HG03469 (cell line): ENCODE data around the gene NELL1.

Source experiments
- ATAC-seq: cut with Tn5 transposase; IDR thresholded peaks from one replicate; pipeline ENCODE4 v1.9.1; 2021; ENCODE audit warnings: mild to moderate bottlenecking, moderate library complexity, moderate number of reproducible peaks; ENCODE audit not compliant: unreplicated experiment

The NELL1 gene

DNA sequence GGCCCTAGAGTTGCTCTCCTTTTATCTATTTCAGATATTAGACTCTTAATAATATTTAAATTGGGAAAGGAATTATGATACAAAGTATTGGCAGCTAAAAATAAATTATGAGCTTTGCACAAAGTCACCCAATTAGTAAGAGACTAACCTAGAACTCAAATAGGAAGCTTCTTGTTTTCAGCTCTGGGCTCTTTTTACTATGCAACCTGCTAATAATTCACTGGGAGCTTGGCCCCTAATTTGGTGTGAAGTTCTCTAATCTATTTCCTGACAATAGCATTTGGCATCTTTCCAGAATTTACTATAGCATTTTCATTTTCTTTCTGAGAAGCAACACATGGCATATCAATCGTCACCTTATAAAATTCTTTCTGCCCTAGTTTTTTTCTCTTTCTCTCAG is 795.8 kb downstream of the NELL1 start:
- ATAC-seq: no peak

DNA sequence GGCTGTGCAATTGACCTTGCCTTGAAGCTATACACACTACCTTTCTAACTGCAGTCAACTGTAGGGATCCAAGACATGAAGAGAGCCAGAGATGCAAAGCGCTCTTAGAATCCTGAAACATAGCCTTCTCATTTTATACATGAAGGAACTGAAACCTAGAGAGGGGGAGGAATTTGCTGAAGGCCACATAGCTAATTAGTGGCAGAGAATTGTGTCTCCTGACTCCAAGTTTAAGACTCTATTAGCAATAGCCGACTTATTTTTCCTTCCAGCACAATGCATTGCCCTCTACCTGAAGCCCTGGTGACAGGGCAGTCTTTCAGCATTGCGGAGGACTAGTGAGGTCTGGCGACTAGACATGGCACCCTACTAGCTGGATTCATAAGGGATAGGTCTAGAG is 796.5 kb downstream of the NELL1 start:
- ATAC-seq: no peak

DNA sequence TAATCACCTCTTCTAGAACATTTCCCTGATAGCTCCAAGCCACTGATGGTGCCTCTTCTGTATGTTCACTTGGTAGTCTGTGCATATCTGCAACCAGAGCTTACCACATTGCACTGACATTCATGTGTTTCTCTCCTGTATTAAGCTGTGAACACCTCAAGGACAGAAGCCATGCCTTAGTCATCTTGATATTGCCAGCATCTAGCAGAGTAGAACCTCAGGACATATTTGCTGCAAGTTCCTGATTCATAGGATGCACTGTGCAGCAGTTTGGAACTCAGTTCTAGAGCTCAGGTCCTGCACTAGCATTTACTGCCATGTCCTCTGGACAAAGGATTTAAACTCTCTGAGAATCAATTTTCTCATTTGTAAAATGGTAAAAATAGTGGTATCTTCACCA is 801.1 kb downstream of the NELL1 start:
- no peak for ATAC-seq

DNA sequence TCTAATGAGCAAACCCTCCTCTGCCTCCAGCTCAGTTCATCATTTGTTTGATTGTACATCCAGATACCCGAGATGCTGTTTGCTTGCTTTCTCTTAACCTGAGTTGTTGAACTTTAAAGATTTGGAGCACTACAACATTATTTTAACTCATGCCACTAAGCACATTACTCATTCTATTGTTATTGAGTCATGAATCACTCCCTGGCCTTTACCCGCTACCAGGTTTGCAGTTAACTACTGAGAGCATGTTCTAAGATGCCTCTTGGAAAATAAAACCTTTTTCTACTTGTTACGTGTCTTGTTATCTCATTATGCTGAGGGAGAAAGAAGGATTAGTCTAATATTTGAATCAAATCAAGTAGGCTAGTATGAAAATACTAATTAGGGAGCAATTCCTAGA is 802.9 kb downstream of the NELL1 start:
- no peak for ATAC-seq

DNA sequence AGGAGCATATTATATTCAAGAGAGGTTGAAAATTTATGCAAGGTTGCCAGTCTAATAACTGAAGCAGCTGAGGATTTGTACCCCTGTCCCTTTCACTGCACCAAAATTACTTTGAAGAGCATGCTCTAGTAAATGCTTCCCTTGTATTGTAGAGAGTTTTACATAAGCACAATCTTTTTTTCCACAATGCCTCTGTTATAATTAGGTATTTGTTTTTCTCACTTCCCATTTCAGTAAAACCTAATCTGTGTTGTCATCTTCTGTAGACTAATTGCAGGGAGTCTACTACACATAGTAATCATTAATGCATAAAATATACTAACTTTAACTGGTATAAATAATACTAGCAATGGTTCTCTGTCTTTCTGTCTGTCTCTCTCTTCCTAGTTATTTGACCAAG is 805.1 kb downstream of the NELL1 start:
- no peak for ATAC-seq

DNA sequence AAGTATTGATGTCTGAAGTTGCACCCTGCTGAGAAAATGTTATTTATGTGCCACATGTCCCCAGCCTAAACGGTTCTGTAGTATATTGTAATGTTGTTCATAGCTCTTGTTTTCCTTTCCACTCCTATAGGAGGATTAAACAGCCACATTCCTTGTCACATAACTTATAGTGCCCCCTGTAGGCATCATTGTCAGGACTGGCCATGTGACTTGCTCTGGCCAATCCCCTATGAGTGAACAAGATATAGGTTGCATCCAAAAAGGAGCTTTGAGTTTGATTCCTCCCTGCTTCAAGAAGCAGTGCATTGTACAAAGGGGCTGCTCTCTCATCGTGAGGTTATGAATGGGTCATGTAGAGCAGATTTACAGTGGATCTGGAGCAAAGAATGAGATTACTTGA is 805.9 kb downstream of the NELL1 start:
- no peak for ATAC-seq

DNA sequence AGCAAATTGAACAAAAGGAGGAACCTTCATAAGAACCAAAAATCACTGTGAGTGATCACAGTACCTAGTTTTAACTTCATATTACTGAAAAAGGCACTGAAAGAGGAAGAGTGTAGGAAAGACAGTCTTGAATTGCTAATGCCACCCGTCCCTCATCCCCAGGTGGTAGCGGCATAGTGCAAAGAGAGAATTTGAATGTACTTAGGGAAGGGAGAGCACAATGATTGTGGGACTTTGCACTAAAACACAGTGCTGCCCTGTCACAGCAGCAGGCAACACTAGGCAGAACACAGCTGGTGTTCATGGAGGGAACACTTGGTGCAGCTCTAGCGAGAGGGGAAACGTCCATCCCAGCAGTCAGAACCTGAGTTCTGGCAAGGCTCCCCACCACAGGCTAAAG is 807.2 kb downstream of the NELL1 start:
- no peak for ATAC-seq

DNA sequence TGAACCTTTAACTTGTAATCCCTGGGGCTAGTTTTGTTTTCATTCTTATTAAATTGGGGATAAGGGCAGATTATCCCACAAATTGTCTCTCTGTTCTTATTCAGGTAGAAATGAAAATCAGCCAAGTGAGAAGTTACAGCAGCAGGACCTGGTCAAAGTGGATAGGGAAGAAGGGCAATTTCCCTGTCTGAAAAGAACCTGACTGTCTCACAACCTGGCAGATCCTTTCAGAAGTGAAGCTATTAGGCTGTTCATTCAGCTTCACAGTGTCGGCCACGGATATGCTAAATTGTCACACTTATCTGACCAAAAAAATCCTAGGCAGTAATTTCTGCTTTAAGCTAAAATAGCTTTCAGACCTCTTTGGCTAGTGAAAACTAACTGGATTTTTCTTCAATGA is 810.9 kb downstream of the NELL1 start:
- no peak for ATAC-seq

DNA sequence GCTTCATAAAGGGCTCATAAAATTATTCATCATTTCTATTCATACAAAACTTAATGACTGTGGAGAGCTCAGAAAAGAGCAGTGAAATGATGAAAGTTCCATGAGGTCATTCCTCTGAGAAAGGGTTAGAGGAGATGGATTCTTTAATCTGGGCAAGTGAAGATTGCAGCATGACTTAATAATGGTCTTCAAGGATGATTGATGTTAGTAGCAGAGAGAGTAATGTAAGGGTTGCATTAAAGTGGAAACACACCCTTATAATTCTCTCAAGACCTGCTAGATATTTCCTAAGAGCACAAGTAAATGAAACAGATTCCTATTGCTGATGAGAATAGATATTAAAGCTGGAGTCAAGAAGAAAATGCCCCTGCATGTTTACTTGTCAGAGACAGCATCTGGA is 811.9 kb downstream of the NELL1 start:
- no peak for ATAC-seq

DNA sequence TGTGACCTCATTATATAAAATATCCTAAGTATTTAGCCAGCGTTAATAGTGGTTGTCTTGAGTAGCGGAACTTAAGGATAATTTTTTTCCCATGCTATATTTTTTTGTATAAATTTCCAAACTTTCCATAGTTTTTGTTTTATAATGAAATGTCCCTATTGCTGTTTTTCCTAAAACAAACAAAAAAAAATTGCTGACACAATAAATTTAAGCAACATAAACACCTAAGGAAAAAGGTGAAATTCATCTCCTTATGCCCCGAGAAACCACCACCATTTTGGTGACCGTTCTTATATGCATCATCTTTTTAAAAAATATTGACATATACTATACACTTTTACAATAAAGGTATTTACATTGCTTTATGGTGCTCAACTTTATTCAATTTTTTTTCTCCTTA is 814.7 kb downstream of the NELL1 start:
- ATAC-seq: no peak

DNA sequence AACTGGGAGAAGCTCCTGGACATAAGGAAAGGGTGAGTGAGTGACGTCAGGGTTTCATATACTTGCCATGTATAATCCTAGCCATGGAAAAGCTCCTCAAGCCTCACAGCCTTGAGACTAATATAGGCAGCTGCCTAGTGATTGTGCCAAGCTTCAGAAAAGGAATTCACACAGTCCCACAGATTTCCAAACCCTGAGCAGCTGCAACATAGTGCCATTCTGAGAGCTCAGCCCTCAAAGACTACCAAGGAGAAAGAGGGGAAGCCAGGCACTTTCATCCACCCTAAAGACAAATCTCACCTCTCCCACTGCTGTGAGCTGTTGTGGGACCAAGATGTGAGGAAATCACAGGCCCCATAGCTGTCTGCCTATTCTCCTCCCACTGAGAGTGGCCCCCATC is 815.6 kb downstream of the NELL1 start:
- no peak for ATAC-seq

DNA sequence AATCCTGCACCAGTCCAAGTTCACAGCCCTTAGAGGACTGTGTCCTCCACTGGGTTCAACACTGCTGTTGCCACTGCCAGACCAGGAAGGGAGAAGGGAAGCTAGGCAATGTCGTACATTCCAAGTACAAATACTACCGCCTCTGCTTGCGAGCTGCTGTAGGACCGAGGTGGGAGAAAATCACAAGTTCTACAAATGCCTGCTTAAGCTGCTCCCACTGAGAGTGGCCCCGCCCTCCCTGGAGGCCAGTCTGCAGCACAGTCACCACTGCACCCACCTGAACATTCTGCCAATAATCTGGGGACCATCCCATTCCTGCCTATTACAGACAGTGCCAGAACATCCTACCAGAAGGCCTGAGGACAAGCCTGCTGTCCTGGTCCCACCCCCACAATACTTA is 816.0 kb downstream of the NELL1 start:
- ATAC-seq: no peak

DNA sequence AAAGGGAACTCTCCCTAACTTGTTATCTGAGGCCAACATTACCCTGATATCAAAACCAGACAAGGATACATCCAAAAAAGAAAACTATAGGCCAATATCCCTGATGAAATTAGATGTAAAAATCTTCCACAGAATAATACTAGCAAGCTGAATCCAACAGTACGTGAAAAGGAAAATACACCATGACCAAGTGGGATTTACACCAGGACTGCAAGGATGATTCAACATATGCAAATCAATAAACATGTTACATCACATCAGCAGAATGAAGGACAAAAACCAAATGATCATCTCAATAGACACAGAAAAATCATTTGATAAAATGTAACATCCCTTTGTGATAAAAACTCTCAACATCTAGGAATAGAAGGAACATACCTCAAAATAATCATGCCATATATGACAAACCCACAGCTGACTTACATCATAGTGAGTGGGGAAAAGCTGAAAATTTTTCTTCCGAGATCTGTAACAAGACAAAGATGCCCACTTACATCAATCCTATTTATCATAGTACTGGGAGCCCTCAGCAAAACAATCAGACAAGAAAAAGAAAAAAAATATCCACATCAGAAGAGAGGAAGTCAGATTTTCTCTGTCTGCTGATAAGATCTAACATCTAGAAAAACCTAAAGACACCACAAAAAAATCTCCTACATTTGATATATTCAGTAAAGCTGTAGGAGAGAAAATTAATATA is 820.2 kb downstream of the NELL1 start:
- no peak for ATAC-seq

DNA sequence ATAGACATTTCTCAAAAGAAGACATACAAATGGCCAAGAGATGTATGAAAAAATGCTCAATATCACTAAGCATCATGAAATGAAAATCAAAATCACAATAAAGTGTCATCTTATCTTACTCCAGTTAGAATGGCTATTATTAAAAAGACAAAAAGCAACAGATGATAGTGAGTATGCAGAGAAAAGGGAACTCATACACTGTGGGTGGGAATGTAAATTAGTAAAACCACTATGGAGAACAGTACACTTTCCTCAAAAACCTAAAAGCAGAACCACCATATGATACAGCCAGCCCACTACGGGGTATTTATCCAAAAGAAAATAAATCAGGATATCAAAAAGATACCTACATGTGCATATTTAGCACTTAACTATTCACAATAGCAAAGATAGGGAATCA is 823.5 kb downstream of the NELL1 start:
- ATAC-seq: no peak

DNA sequence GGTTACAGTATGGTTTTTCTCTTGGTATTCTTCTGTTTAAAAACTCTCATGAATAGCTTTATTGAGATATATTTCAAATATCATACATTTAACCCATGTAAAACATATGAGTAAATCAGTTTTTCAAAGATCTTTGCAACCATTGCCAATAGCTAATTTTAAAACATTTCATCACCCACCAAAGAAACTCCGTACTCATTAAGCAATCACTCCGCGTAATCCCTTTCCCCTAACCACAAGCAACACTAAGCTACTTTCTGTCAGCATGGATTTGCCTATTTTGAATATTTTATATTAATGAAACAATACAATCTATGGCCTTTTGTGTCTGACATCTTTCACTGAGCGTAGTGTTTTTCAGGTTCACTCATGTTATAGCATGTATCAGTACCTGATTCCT is 825.6 kb downstream of the NELL1 start:
- ATAC-seq: no peak

DNA sequence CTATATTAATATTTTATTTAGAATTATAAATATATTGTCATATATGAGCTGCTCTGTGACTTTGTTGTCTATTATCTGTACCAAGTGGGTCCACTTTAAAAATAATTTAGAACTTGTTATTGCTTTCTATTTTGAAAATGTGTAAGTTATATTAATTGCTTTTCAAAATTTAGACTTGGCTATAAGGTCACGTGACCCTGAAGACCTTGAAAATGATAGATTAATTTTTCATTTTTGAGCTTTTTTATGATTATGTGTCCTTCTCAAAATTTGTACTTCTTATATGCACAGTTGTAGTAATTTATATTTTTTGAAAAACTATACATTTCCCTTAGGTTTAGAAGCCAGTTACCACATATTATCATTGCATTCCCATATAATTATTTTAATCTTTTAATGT is 826.5 kb downstream of the NELL1 start:
- no peak for ATAC-seq

DNA sequence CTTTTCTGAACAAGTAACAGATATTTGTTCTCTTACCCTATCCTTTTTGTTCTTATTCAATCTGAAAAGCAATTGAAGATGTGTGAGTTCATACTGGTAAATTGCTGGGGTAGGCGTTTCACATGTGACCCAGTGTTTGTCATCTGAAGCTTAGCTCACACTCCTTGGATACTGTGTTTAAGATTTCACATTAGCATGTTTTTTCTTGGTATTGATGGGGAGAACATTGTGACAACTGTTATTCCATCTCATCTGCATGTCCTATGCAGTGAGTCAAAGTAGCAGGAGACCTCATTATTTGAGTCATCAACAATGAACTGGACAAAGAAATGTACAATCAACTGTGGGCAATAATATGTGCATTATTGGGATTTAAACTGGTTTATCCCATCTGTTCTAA is 831.9 kb downstream of the NELL1 start:
- no peak for ATAC-seq

DNA sequence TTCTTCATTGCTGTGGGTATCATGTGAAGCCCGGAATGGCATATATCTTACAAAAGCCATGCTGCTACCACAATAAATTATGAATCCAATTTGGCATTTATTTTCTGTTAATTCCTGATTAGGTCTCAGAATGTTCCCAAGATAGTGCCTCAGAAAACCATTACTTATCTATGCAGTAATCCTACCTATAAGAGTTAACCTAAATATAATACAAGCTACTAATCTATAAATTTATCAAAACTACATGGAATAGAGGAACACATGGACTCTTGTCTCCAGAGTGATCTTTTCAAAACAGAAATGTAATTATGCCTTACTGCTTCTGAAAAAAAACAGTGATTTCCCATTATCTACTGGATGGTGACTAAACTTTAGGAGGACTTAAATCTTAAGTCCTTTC is 835.7 kb downstream of the NELL1 start:
- ATAC-seq: no peak

DNA sequence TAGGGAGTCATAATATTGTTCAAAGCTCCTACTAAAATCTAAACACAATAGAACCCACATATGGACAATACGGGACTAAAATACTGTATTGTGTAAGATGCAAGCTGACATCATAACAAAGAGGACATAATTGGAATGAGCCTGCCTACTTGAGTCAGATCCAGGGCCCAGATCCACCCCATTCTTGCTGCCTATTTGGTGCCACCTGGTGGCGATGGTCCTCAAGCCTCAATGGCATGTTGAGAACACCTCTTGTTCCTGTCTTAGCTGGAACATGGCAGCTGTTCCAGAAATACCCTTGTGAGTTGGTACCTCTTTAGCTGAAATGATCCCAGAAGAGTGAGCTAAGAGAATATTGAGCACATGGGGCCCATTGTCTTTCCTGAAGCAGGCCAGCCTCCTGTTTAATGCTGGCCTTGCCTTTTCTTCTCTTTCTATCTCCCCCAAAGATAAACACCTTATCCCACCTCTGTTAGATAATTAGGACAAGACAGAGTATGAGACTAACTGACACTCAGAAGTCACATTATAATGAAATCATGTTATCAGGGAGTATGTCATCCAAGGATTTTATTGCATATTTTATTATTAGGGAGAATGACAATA is 842.6 kb downstream of the NELL1 start:
- ATAC-seq: peak; percentile 58

DNA sequence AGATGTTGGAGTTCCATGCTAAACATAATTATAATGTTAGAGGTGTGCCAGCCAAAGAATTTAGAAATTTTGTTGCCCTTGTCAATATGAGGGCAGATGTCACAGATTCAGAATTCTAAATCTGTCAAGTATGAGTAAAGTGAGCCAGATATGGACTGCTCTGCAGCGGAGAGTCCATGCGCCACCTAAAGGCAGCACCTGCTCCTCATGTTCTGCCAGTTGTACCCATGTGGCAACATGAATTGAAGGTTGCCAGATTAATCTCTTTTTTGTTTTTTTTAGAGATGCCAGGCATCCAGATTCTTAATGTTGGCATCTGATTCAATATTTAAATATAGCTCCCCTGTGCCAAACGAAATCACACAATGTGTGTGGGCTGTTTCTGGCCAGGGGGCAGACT is 844.9 kb downstream of the NELL1 start:
- no peak for ATAC-seq

DNA sequence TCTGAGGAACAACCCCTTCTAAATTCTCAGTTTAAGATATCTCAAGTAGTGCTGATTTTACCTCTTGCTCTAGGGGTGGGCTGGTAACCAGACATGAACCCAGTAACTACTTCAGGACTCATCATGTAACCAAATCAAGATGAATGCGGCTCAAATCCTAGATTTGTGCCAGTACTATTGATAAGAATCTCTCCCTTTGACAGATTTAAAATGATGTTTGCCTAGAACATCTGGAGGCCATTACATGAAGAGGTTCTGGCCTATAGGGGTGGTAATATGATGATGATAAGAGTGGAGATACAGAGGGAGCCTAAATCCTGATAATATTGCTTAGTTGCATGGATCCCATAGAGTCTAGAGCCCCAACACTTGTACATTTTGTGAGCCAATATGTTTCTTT is 850.9 kb downstream of the NELL1 start:
- ATAC-seq: no peak

DNA sequence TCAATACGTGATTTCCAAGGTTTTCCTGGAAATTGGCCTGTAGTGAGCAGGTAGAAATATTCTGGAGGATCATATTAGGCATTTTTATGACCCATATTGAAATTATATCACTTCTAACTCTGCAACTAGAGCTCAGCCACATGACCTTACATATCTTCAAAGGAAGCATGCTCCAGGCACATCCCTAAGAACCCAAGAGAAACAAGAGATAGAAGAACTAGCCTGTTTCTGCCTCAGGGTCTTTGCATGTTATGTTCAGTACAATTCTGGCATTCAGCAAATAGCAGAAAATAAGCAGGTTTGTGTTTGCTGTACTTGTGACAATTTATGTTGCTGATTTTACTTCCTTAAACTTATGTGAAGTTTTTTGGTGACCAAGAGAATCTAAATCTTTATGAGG is 859.8 kb downstream of the NELL1 start:
- no peak for ATAC-seq

DNA sequence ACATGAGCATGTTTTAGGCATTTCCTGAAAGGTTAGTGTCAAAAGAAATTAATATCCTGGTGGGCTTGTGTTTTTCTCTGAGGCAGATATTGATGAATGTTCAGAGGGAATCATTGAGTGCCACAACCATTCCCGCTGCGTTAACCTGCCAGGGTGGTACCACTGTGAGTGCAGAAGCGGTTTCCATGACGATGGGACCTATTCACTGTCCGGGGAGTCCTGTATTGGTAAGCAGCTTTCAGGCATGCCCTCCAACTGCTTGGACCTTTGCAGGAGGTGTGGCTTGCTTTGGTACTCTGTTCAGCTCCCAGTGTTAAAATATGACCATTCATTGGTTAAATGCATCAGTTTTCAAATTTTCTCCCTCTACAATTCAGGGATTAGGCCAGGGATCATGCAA is 864.9 kb downstream of the NELL1 start:
- no peak for ATAC-seq
